H1 (cell line): ENCODE data around the gene EVA1B.

Source experiments
- CREB1 ChIP-seq: IDR thresholded peaks from 2 replicates; pipeline ENCODE4 v1.6.1; 2012; ENCODE audit warnings: inconsistent platforms
- JUND ChIP-seq: IDR thresholded peaks from 2 replicates; pipeline ENCODE4 v1.6.1; 2011; ENCODE audit warnings: mild to moderate bottlenecking, improper control_type of control experiment, low read length
- KDM1A ChIP-seq: fragments of 200-600, 300-600 bp; sonication (generic); IDR thresholded peaks from 2 replicates; pipeline ENCODE4 v1.7.1; 2016; ENCODE audit warnings: mild to moderate bottlenecking, low read length, borderline replicate concordance
- POLR2A ChIP-seq, 2 experiments: IDR thresholded peaks; 1 replicate in 1 of 2; 2 replicates in 1 of 2; pipeline ENCODE4 v1.6.1; 2011; ENCODE audit warnings: low read depth in 2 of 2, low read length in 2 of 2, mild to moderate bottlenecking in 2 of 2; ENCODE audit errors: control extremely low read depth in 1 of 2
- SIN3A ChIP-seq, 2 experiments: IDR thresholded peaks in 1 of 2; conservative IDR thresholded peaks in 1 of 2; 2 replicates each; pipeline ENCODE4 v1.6.1; 2011 to 2012; ENCODE audit warnings: low read length in 2 of 2, improper control_type of control experiment in 1 of 2, low read depth in 1 of 2, mild to moderate bottlenecking in 1 of 2
- SIX5 ChIP-seq: IDR thresholded peaks from 2 replicates; pipeline ENCODE4 v1.6.1; 2011; ENCODE audit warnings: mild to moderate bottlenecking, low read depth, low read length
- TEAD4 ChIP-seq: IDR thresholded peaks from 2 replicates; pipeline ENCODE4 v1.6.1; 2012; ENCODE audit warnings: low read depth, low read length, inconsistent platforms, mixed read lengths
- TF ChIP-seq, protein P1 (sequence below), 3 experiments: IDR thresholded peaks; 1 replicate in 2 of 3; 2 replicates in 1 of 3; pipeline versions ENCODE4 v1.5.1 to v1.6.1; 2011; ENCODE audit warnings: low read length in 3 of 3, mild to moderate bottlenecking in 3 of 3, inconsistent platforms in 2 of 3, low read depth in 1 of 3, moderate library complexity in 1 of 3; ENCODE audit not compliant: insufficient read depth in 1 of 3; ENCODE audit errors: control extremely low read depth in 1 of 3

DNA sequence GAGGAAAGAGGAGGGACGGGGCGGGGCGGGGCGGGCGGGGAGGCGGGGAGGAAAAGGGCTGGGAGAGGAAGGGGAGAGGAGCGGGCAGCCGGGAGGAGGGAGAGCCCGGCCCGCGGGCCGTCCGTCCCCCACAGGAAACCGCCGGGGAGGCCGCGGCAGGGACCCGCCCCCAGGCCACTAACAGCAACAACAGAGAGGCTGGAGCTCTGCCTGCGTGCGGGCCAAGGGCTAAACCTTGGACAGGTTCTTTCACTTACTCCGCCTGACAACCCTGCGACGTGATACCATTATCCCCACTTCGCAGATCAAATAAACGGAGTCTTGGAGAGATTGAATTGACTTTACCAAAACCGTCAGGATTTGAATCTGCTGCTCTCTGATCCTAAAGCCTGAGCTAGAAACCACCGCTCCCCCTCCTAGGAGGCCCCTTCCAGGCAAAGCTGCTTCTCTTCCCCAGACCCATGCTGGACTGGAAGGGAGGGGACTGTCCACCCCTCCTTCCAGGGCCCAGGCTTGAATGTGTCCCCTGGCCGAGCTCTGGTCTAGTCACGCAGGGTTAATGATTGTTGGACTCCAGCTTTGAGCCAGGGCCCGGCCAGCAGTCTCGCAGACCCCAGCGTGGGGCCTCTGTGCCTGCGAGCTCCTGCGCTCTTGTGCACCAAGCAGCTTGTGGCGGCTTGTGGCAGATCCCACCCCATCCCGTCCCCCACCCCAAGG is at the start of gene EVA1B:
- TF ChIP-seq KDM1A = peak; percentile 87; the same call in 1 of the 2 replicates
- TF ChIP-seq SIN3A (conservative IDR thresholded peaks at IDR 0.05 in 1 of 2, IDR thresholded peaks at IDR 0.05 in 1 of 2; ENCODE audit: low read depth in 1 of 2, low read length in 2 of 2) = peak in 1 of 2 experiments; percentile 33; a peak in 1 of 4 replicates
- TF ChIP-seq POLR2A (IDR thresholded peaks at IDR 0.05; ENCODE audit: control extremely low read depth in 1 of 2, low read depth in 2 of 2, low read length in 2 of 2) = no peak; a peak in 1 of 3 replicates
- no peak for TF ChIP-seq JUND
- no peak for TF ChIP-seq SIX5
- TF ChIP-seq CREB1 = no peak
- no peak for TF ChIP-seq TEAD4
- TF ChIP-seq, protein P1, sequence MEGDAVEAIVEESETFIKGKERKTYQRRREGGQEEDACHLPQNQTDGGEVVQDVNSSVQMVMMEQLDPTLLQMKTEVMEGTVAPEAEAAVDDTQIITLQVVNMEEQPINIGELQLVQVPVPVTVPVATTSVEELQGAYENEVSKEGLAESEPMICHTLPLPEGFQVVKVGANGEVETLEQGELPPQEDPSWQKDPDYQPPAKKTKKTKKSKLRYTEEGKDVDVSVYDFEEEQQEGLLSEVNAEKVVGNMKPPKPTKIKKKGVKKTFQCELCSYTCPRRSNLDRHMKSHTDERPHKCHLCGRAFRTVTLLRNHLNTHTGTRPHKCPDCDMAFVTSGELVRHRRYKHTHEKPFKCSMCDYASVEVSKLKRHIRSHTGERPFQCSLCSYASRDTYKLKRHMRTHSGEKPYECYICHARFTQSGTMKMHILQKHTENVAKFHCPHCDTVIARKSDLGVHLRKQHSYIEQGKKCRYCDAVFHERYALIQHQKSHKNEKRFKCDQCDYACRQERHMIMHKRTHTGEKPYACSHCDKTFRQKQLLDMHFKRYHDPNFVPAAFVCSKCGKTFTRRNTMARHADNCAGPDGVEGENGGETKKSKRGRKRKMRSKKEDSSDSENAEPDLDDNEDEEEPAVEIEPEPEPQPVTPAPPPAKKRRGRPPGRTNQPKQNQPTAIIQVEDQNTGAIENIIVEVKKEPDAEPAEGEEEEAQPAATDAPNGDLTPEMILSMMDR (IDR thresholded peaks at IDR 0.05; ENCODE audit: control extremely low read depth in 1 of 3, insufficient read depth in 1 of 3, low read depth in 1 of 3, low read length in 3 of 3) = no peak
